Heart right ventricle (tissue), 16 donors: ENCODE results near the gene MIXL1. TPM values are rescaled to one million over a fixed set of nuclear protein-coding genes. Genes with fewer than 3 reads are reported as not detected.
"Not testable (repeated sequence)": the region's sequence is repeated elsewhere in the genome, so short reads cannot be mapped to it uniquely, and the experiment has no call there.

Experiments used
- ATAC-seq, 8 donors: fragments of 200-7000 bp; cut with Tn5 transposase; one replicate each; pipeline ENCODE4 v1.9.1; 2020; ENCODE audit warnings: mild to moderate bottlenecking in 8 of 8, moderate library complexity in 8 of 8, moderate number of reproducible peaks in 1 of 8
- DNase-seq, 2 donors: peaks; one replicate each; pipeline ENCODE4 v3.0.0-alpha.2; 2020
- H3K27ac ChIP-seq, 10 donors: fragments of 200-600 bp; sonication (generic) in 2 of 10; one replicate each; pipeline versions ENCODE4 v1.5.0 to v1.8.0; 2020 to 2022; ENCODE audit warnings: mild to moderate bottlenecking in 3 of 10
- H3K27me3 ChIP-seq, 7 donors: fragments of 200-600 bp; one replicate each; pipeline ENCODE4 v1.8.0; 2021 to 2022; ENCODE audit warnings: mild to moderate bottlenecking in 2 of 7
- H3K36me3 ChIP-seq, 9 donors: fragments of 200-600 bp; sonication (generic) in 1 of 9; one replicate each; pipeline versions ENCODE4 v1.5.0 to v1.8.0; 2020 to 2022; ENCODE audit warnings: mild to moderate bottlenecking in 2 of 9
- H3K4me1 ChIP-seq, 9 donors: fragments of 200-600 bp; sonication (generic) in 1 of 9; one replicate each; pipeline versions ENCODE4 v1.5.0 to v1.8.0; 2020 to 2022; ENCODE audit warnings: mild to moderate bottlenecking in 4 of 9
- H3K4me3 ChIP-seq, 10 donors: fragments of 200-600 bp; sonication (generic) in 2 of 10; one replicate each; pipeline versions ENCODE4 v1.5.0 to v1.8.0; 2020 to 2022; ENCODE audit warnings: mild to moderate bottlenecking in 7 of 10, moderate library complexity in 2 of 10
- H3K9me3 ChIP-seq, 11 donors: fragments of 200-600 bp in 10 of 11; sonication (generic) in 2 of 11; one replicate each; pipeline versions ENCODE4 v1.5.0 to v1.8.0; 2013 to 2022; ENCODE audit warnings: mild to moderate bottlenecking in 2 of 11, control low read depth in 1 of 11, moderate library complexity in 1 of 11
- WGBS, 2 donors: extraction: QIAGEN DNeasy Blood & Tissue Kit; methylation state at CpG; one replicate each; pipeline ENCODE4 v1.1.7; 2013; ENCODE audit warnings: inconsistent platforms in 1 of 2; 5-methylcytosine and 5-hydroxymethylcytosine counted together
- intact Hi-C, 10 donors: fragments of 100-400 bp; cut with DNase I; formaldehyde crosslinking; loops; one replicate each; pipeline versions ENCODE4 v1.11.1 to v1.14.2; 2022
- polyA plus RNA-seq, 2 donors: library from polyadenylated mRNA; stranded (reverse); fragments of 200-250 nt; gene quantifications; one replicate each; pipeline ENCODE4 v1.2.3, GENCODE V29; 2013
- total RNA-seq, 10 donors: library from RNA; stranded (reverse); fragmentation: NEBNext Ultra II Directional in 3 of 10; extraction: Animal tissue kit (Norgen Biotek cat#: 25700) in 3 of 10; gene quantifications; one replicate each; pipeline versions ENCODE4 v1.2.1 to v1.2.4, GENCODE V29; 2021 to 2023
- TF ChIP-seq, protein P1 (sequence below), 9 donors: fragments of 200-600 bp; sonication (generic) in 2 of 9; IDR thresholded peaks; one replicate each; pipeline versions ENCODE4 v1.5.0 to v1.8.0; 2021 to 2022; ENCODE audit warnings: antibody characterized with exemption in 9 of 9, mild to moderate bottlenecking in 5 of 9, moderate library complexity in 1 of 9
- donor health status: Arrhythmogenic right ventricular cardiomyopathy.
- donor health status: ischemic (EF 13 %, LVEDD 7.1; RV severe dilation, severe dysfunction).
- donor health status: healthy with polysubstance abuse.
- donor health status: DM: no; HTN: yes; CAD: no.
- donor health status: DM: no; HTN: no; CAD: no.
- donor health status: ischemic (EF 25% LVEDD 6.9; RV normal size, moderate dysfunction).
- donor health status: ischemic (EF 25% LVEDD 5.7; RV mildly dilated, moderate dysfunction).
- donor health status: healthy.
- donor health status: DM: yes; HTN: yes; CAD: no.
- donor health status: Ischemic cardiomyopathy.
- donor health status: ischemic (EF 35%, LVEDD 5.7; RV mildly dilated, moderate dysfunction).
- donor health status: nonischemic (EF 11% LVEDD 7.7; RV severe dilation, severe dysfunction).
- donor health status: DM: yes; HTN: yes; CAD: no.
- donor health status: PGD.
- donor health status: ischemic (EF 29% LVEDD 5.4; RV normal size, mild dysfunction).
- donor health status: nonischemic (EF 23%, LVEDD 6.1; RV moderate dilation, normal function).

Gene MIXL1
- total and polyA plus RNA-seq, 12 donors = 0.01 to 0.37 (median 0.30) TPM; not detected in 8

DNA sequence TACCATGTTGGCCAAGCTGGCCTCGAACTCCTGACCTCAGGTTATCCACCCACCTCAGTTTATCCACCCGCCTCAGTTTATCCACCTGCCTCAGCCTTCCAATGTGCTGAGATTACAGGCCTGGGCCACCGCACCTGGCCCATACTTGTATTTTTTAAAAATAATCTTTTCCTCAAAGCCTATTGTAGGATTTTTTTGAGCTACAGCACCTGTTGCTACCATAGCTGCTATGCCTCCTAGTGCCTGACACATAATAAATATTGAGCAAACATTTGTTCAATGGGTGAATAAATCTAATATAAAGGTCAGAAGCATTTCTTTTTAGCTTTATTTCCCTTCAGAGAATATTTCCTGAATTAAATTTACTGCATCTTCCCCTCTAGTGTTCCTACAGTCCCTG lies 21.2 kb upstream of the MIXL1 start:
- H3K27me3 ChIP-seq = peaks cover 0 to 21% (median 0%) of the 10 kb centered on the region in 7 donors
- ATAC-seq (no peak), DNase-seq (no peak)
- WGBS, 2 donors = 89 to 92% methylated on average over 3 of the region's 3 CpGs
- no peak overlapping the region for H3K4me3 ChIP-seq
- H3K27ac ChIP-seq = no peak overlapping the region
- H3K9me3 ChIP-seq = no peaks in the 10 kb centered on the region
- intact Hi-C loops = loop anchor here in 1 of 10 donors (10.0 kb wide), 1 partner anchor 123 kb away; no protein-coding TSS in a partner anchor
- TF ChIP-seq, protein P1, sequence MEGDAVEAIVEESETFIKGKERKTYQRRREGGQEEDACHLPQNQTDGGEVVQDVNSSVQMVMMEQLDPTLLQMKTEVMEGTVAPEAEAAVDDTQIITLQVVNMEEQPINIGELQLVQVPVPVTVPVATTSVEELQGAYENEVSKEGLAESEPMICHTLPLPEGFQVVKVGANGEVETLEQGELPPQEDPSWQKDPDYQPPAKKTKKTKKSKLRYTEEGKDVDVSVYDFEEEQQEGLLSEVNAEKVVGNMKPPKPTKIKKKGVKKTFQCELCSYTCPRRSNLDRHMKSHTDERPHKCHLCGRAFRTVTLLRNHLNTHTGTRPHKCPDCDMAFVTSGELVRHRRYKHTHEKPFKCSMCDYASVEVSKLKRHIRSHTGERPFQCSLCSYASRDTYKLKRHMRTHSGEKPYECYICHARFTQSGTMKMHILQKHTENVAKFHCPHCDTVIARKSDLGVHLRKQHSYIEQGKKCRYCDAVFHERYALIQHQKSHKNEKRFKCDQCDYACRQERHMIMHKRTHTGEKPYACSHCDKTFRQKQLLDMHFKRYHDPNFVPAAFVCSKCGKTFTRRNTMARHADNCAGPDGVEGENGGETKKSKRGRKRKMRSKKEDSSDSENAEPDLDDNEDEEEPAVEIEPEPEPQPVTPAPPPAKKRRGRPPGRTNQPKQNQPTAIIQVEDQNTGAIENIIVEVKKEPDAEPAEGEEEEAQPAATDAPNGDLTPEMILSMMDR (IDR thresholded peaks at IDR 0.05) = no peak
- no peaks in the 10 kb centered on the region for H3K36me3 ChIP-seq
- H3K4me1 ChIP-seq = peaks cover 0 to 4% (median 0%) of the 10 kb centered on the region in 9 donors

DNA sequence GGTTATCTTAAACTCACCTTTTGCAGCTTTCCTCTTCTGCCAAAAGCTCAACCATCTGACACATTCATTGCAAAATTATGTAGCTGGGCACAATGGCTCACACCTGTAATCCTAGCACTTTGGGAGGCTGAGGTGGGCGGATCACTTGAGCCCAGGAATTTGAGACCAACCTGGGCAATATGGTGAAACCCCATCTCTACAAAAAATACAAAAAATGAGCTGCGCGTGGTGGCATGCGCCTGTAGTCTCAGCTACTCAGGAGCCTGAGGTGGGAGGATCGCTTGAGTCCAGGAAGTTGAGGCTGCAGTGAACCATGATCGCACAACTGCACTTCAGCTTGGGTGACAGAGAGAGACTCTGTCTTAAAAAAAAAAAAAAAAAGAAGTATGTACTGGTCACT lies 20.8 kb upstream of the MIXL1 start:
- 87 to 89% methylated on average over 6 of the region's 6 CpGs for WGBS, 2 donors
- intact Hi-C loops = loop anchor here in 1 of 10 donors (10.0 kb wide), 1 partner anchor 122 kb away; no protein-coding TSS in a partner anchor
- not testable (repeated sequence) for H3K4me3 ChIP-seq, H3K36me3 ChIP-seq, DNase-seq, H3K27ac ChIP-seq, H3K9me3 ChIP-seq, H3K4me1 ChIP-seq, ATAC-seq
- H3K27me3 ChIP-seq = peaks cover 0 to 21% (median 0%) of the 10 kb centered on the region in 7 donors

DNA sequence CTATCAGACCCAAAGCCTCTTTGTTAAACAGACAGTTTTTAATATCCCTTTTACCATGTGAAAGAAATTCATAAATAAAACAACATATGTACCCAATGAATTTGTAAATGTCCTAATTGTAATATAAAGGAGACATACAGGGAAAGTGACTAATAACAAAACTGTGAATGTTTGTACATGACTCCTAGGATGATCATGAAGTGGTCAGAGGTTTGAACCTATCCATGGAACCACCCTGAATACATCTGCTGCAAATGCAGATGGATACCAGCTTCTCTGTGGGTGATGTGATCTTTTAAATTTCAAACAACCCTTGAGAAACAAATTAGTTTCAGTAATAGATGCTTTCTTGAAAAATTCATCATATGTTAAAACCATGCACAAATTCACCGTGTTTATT lies 20.2 kb upstream of the MIXL1 start:
- ATAC-seq = no peak
- Histone ChIP-seq H3K4me1 (peaks cover 0 to 4% (median 0%) of the 10 kb centered on the region in 9 donors), H3K4me3 (no peak overlapping the region), H3K27me3 (peaks cover 0 to 21% (median 0%) of the 10 kb centered on the region in 7 donors), H3K9me3 (no peaks in the 10 kb centered on the region), H3K27ac (no peak overlapping the region), H3K36me3 (no peaks in the 10 kb centered on the region)
- intact Hi-C loops = loop anchor here in 1 of 10 donors (10.0 kb wide), 1 partner anchor 122 kb away; no protein-coding TSS in a partner anchor
- DNase-seq = no peak
- 81 to 84% methylated on average over 1 of the region's 1 CpG for WGBS, 2 donors
- TF ChIP-seq, protein P1 (IDR thresholded peaks at IDR 0.05) = no peak

DNA sequence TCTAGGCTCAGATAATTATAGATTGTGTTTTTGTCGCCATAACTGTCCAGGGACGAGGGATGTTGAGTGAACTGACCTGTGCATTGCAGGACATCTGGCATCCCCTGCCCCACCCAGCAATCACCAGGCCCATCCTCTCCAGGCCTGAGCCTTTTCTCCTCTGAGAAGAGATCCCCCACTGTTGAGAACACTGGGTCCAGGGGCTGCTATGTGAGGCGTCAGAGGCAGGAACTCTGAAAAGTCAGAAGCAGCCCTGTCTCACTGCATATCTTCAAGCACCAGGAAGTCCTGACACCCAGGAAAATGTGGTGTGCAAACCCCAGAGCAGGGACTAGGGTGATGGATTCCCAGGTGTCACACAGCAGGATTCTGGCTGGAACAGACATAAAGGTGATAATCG lies 19.8 kb upstream of the MIXL1 start:
- Histone ChIP-seq H3K27me3 (peaks cover 0 to 19% (median 0%) of the 10 kb centered on the region in 7 donors), H3K4me3 (no peak overlapping the region), H3K9me3 (no peaks in the 10 kb centered on the region), H3K36me3 (no peaks in the 10 kb centered on the region), H3K27ac (no peak overlapping the region), H3K4me1 (peaks cover 0 to 4% (median 0%) of the 10 kb centered on the region in 9 donors)
- TF ChIP-seq, protein P1 (IDR thresholded peaks at IDR 0.05) = no peak
- DNase-seq (no peak), ATAC-seq (no peak)
- WGBS, 2 donors = 82 to 91% methylated on average over 4 of the region's 4 CpGs
- intact Hi-C loops = loop anchor here in 1 of 10 donors (10.0 kb wide), 1 partner anchor 121 kb away; no protein-coding TSS in a partner anchor

DNA sequence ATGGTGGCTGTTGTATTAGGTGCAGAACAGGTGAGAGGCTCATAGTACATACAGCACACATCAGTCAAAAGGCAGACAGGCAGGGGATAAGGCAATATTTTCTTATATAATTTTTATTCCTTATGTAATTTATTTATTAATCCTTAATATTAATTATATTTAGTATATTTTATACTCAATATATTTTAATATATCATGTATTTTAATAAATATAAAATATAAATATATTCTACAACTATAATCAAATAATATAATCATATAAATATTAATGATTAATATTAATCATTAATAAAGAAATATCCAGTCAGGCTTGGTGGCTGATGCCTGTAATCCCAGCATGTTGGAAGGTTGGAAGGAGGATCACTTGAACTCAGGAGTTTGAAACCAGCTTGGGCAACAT lies 19.3 kb upstream of the MIXL1 start:
- ATAC-seq (no peak), DNase-seq (no peak)
- no peaks in the 10 kb centered on the region for H3K36me3 ChIP-seq
- no peak overlapping the region for H3K4me3 ChIP-seq
- H3K4me1 ChIP-seq = peaks cover 0 to 4% (median 0%) of the 10 kb centered on the region in 9 donors
- H3K27me3 ChIP-seq = peaks cover 0 to 13% (median 0%) of the 10 kb centered on the region in 7 donors
- TF ChIP-seq, protein P1 (IDR thresholded peaks at IDR 0.05) = no peak
- H3K27ac ChIP-seq = no peak overlapping the region
- H3K9me3 ChIP-seq = no peaks in the 10 kb centered on the region
- intact Hi-C loops = loop anchor here in 1 of 10 donors (10.0 kb wide), 1 partner anchor 121 kb away; no protein-coding TSS in a partner anchor
